ENCODE results near the gene GZMB.
"Not testable (repeated sequence)": the region's sequence is repeated elsewhere in the genome, so short reads cannot be mapped to it uniquely, and the experiment has no call there.

The GZMB gene

DNA sequence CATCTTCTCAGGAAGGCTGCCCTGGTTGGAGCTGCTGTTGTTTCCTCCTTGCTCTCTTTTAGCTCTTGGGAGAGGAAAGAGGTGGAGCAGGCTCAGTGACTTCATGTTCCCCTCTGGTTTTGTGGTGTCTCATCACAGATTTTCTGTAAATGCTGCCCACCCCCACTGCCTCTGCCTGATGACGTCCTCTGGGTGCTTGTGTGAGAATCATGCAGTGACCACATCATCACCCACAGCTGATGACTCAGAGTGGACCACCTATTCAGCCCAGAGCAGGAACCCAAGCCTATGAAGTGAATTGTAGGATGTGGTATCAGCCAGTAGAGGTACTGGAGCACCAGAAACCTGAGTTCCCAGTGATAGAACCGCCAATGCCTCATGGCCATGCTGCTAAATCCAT is at the start of gene GZMB:
TSS of gene GZMB (minus strand) at position 33 of the 400 bp plus-strand sequence. CDS start at position 3, 30 bp downstream.
- peak; percentile 55 to 65 for DNase-seq (ENCODE audit: low read depth in 2 of 2)

- DNase-seq (ENCODE audit: low read depth in 2 of 2) = no peak
These were observed 47.1 kb upstream of the GZMB start for GRCh38 chr14:24681056-24681455.

GRCh38 chr14:24680516-24680915 is 46.5 kb upstream of the GZMB start:
- no peak for DNase-seq (ENCODE audit: low read depth in 2 of 2)

DNA sequence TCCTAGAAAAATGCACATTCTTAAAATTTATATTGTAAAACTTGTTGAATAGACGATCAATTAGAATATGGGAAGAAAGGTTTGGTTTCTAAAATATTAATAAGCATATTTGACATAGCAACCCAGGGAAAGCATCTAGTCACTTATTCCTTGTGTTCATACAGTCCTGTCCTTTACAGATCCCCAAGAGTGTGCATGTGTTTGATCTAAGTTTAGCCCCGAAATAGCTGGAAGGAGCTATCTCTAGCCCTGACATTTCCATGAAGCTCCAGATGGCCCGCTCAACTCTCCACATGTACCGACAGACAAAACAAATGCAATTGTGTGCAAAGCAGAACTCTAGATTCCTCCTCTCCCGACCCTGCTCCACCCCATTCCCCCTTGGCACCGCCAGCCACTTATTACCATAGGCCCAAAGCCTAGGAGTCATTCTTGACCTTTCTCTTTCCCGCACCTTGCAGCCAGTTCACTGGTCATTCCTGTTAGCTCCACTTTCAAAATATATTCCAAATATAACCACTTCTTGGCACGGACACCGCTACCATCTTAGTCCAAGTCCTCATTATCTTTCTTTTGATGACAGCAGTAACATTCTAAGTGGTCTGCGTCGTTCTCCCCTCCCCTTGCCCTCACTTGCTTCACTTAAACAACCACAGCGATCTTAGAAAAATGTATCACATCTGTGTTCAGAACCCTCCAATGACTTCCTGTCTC is 45.4 kb upstream of the GZMB start:
- no peak for DNase-seq (ENCODE audit: low read depth in 2 of 2)

GRCh38 chr14:24678801-24679247 is 44.8 kb upstream of the GZMB start:
- peak; percentile 62 to 75 for DNase-seq (ENCODE audit: low read depth in 2 of 2)

DNA sequence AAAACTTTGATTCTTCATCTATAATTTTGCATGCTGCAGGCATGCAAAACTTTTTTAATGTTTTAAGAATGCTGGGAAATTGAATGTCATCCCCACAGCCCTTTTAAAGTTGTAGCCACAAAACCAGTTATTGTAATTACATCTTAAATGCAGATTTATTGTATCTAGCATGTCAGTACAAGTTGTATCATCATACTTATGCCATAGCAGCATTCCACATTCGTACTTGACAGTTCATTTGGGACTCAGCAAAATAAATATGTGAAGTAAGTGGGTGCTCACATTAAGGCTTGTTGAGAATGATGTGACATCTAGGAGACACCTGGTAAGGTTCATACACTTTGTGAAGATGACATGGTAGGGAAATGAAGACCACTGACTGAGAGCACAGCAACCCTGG is 44.0 kb upstream of the GZMB start:
- no peak for DNase-seq (ENCODE audit: low read depth in 2 of 2)

- DNase-seq (ENCODE audit: low read depth in 2 of 2) = peak in 1 of 2 donors; percentile 24
These were observed 40.4 kb upstream of the GZMB start for GRCh38 chr14:24674204-24674970.

GRCh38 chr14:24673534-24674203 is 39.7 kb upstream of the GZMB start:
- DNase-seq (ENCODE audit: low read depth in 2 of 2) = peak; percentile 33 to 59

GRCh38 chr14:24673059-24673458 is 39.1 kb upstream of the GZMB start:
- DNase-seq (ENCODE audit: low read depth in 2 of 2) = no peak

GRCh38 chr14:24670594-24670993 is 36.6 kb upstream of the GZMB start:
- no peak for DNase-seq (ENCODE audit: low read depth in 2 of 2)

DNA sequence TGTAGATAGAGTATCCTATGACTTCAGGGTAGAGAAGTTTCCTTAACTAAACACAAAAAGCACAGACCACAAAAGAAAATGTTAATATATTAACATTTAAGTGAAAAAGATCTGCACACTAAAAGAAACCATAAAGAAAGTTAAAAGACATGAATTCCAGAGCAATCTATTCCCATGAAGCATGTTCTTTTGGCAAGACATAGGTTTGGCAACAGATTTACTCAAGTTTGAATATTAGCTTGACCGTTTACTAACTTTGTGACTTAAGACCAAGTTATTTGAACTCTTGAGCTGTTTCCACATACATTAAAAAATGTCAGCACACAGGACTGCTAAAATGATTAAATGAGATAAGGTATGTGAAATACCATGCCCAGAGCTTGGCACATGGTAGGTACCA is 35.7 kb upstream of the GZMB start:
- DNase-seq (ENCODE audit: low read depth in 2 of 2) = no peak

DNA sequence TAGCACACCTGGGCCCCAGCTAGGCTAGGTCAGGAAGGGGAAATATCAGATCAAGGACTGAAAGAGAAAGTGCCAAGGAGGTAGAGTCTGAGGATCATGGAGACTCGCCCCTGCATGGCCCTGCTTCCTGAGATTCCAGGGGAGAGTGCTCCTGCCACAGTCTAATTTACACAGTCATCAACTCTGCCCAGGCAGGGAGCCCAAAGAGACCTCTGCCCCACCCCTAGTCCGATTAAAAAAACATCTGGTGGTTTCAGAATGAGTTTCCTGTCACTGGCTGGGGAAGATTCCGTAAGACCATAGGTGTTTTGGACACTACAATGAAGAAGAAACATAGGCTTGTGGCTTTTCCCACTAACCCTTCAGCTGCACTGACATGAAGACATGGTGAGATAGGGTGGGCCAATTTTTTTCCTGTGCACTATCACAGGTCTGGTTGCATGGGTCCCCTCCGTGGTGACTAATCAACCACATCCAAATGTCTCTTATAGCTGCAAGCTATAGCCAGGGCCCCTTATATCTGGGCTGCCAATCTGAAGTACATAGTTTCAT is 31.5 kb upstream of the GZMB start:
- DNase-seq (ENCODE audit: low read depth in 2 of 2) = peak in 1 of 2 donors; percentile 39

- DNase-seq (ENCODE audit: low read depth in 2 of 2) = no peak
These were observed 30.4 kb upstream of the GZMB start for GRCh38 chr14:24664366-24664765.

DNA sequence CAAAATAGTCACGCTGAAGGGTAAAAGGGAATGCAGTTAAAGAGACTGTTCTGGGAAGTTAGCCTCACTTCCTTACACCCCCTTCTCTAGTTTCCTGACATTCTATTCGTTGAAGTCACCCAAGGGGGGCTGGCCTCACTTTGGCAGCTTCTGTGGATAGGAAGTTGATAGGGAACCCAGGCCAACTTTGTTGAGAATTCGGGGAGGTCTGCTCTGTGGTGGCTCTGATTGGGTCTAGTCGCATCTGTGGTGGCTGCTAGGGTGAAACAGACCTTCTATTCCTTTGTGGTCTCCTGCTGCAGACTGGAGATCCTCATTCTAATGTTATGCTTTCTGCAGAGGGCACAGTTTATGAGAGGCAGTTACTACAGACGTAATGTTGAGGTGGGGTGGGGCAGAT is 28.8 kb upstream of the GZMB start:
- DNase-seq (ENCODE audit: low read depth in 2 of 2) = no peak

- no peak for DNase-seq (ENCODE audit: low read depth in 2 of 2)
These were observed 26.1 kb upstream of the GZMB start for GRCh38 chr14:24659916-24660570.

- DNase-seq (ENCODE audit: low read depth in 2 of 2) = not testable (repeated sequence)
These were observed 14.4 kb upstream of the GZMB start for GRCh38 chr14:24648361-24648760.

GRCh38 chr14:24639905-24640304 is 5.9 kb upstream of the GZMB start:
- DNase-seq (ENCODE audit: low read depth in 2 of 2) = no peak

- DNase-seq (ENCODE audit: low read depth in 2 of 2) = no peak
These were observed 5.3 kb upstream of the GZMB start for GRCh38 chr14:24639270-24639669.

GRCh38 chr14:24633353-24633752 is 637 bp downstream of the GZMB start:
- no peak for DNase-seq (ENCODE audit: low read depth in 2 of 2)

DNA sequence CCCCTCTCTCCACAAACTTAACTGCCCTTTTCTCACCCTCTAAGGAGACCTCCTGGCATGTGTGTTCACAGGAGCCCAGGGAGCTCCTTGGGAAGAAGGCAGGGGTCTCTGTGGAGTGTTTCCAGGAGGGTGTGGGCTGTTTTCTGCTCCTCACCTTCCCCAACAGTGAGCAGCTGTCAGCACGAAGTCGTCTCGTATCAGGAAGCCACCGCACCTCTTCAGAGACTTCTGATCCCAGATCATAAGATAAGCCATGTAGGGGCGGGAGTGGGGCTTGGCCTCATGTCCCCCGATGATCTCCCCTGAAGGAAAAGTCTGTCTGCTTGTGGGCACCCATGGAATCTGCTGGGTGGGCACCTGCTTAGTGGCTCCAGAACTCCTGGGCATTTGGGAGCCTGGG is 1.2 kb downstream of the GZMB start:
- DNase-seq (ENCODE audit: low read depth in 2 of 2) = no peak

DNA sequence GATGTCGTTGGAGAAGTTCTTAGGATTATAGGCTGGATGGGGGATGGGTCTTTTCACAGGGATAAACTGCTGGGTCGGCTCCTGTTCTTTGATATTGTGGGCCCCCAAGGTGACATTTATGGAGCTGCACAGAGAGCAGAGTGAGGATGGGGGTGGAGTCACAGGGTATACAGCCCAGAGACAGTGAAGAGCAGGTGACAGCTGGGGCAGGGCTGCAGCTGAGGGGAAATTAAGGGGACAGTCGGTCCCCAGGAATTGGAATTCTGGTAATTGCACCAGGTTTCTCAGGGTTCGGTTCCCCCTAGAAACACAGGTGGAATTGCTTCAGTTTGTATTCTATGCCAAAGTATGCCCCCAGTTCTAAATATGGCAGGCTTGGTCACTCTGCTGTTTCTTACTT is 1.7 kb downstream of the GZMB start:
- no peak for DNase-seq (ENCODE audit: low read depth in 2 of 2)

All from stimulated activated CD4-positive, alpha-beta T cell treated with anti-CD3 and anti-CD28 coated beads, Interleukin-4, amount 100 ng/mL, for 48 hours (primary cell).